ENCODE data around the gene IL27RA. TPM values are rescaled to one million over a fixed set of nuclear protein-coding genes. Genes with fewer than 3 reads are reported as not detected.

Gene IL27RA
- total and polyA plus RNA-seq, 2 donors (not counting 3 experiments of a cell fraction or from before 2014, with no cell fraction given), result 1.6 to 4.5 TPM

DNA sequence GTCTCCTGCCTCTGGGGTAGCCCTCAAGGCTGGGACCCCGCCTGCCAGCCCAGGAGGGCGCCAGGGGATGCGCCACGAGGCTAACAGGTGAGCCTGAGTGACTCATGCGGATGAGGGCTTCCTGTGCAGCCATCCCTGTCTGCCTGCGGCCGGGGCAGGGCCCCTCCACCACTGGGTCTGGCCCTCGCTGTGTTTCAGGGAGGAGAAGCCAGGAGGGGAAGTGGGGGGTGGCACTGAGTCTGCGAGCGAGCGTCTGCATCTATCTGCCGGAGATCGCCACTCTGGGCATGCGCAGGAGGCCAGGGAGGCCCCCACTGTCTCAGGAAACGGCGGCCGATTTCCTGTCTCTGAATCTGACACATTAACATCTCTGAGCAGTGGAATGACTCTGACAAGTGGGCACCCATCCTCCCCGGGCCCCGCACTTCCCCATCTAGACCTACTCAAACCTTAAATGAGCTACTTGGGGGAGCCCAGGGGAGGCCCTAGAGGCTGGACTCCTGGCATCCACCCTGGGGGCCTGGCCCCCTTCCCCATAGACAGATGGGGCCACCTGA lies 45.1 kb upstream of the IL27RA start:
- DNase-seq (ENCODE audit: low read depth, low spot score), result peak; percentile 90
- TF ChIP-seq MAX (IDR thresholded peaks at IDR 0.05; ENCODE audit: insufficient read depth, insufficient read length) (no peak), POLR2A (IDR thresholded peaks at IDR 0.05; ENCODE audit: low read depth, low read length) (peak; percentile 58), FOS (IDR thresholded peaks at IDR 0.05; ENCODE audit: borderline replicate concordance, insufficient read depth, low read length) (peak; percentile 46), POLR2AphosphoS5 (IDR thresholded peaks at IDR 0.05; ENCODE audit: insufficient read depth, low read depth, low read length) (peak; percentile 92)
- CTCF ChIA-PET, result interaction anchor here (0.5 to 1.7 kb wide), 2 partner anchors 12 to 63 kb away, joined by 3 read pairs; no protein-coding TSS in a partner anchor
- POLR2A ChIA-PET, result interaction anchor here (1.4 kb wide), 1 partner anchor 30 kb away, joined by 3 read pairs; no protein-coding TSS in a partner anchor
- no peaks in the 10 kb centered on the region for H3K27me3 ChIP-seq (ENCODE audit: control insufficient read depth in 2 of 2, insufficient read depth in 2 of 2, low read length in 2 of 2)
- peak overlapping the region; percentile 84 for H2AFZ ChIP-seq (ENCODE audit: low read depth, low read length)
- H3K4me3 ChIP-seq (replicated peaks in 1 of 3; ENCODE audit: insufficient read depth in 1 of 3, low read depth in 1 of 3, low read length in 3 of 3), result peak overlapping the region in 1 of 3 experiments; percentile 15
- intact Hi-C loops (cut with micrococcal nuclease), result loop anchor here (1.0 to 2.0 kb wide), 4 partner anchors 8 to 46 kb away; partner anchors contain the start of genes DCAF15 and RFX1
- H3K79me2 ChIP-seq (ENCODE audit: control insufficient read depth, insufficient read depth, low read length), result no peaks in the 10 kb centered on the region
- peak overlapping the region; percentile 84 for H3K27ac ChIP-seq (ENCODE audit: insufficient read depth, low read depth, low read length)
- H3K36me3 ChIP-seq (ENCODE audit: control insufficient read depth in 2 of 2, extremely low read depth in 1 of 2, insufficient read depth in 2 of 2, low read length in 2 of 2), result peaks cover 0 to 2% of the 10 kb centered on the region in 2 experiments
- H3K4me1 ChIP-seq (ENCODE audit: control insufficient read depth, extremely low read depth, insufficient read depth, low read length), result peaks cover 22% of the 10 kb centered on the region
- peak overlapping the region; percentile 65 for H3K9ac ChIP-seq (replicated peaks; ENCODE audit: extremely low read depth, insufficient read depth, low read length)
- no peaks in the 10 kb centered on the region for H3K9me1 ChIP-seq (replicated peaks; ENCODE audit: control insufficient read depth, extremely low read depth, insufficient read depth, low read length)
- dilution Hi-C loops (cut with MboI; ENCODE audit: extremely low pct_ligation_motif_present, low sequenced_read_pairs), result no loop called here
- FAIRE-seq, result peak; percentile 97
- no peaks in the 10 kb centered on the region for H3K9me3 ChIP-seq (replicated peaks; ENCODE audit: control insufficient read depth, insufficient read depth, low read length)
- BruUV-seq (replicated peaks), result no TSS peak
- no peaks in the 10 kb centered on the region for H4K20me1 ChIP-seq (replicated peaks; ENCODE audit: control insufficient read depth, extremely low read depth, insufficient read depth, low read length)
- peak overlapping the region; percentile 81 for H3K4me2 ChIP-seq (ENCODE audit: insufficient read depth, low read length)

DNA sequence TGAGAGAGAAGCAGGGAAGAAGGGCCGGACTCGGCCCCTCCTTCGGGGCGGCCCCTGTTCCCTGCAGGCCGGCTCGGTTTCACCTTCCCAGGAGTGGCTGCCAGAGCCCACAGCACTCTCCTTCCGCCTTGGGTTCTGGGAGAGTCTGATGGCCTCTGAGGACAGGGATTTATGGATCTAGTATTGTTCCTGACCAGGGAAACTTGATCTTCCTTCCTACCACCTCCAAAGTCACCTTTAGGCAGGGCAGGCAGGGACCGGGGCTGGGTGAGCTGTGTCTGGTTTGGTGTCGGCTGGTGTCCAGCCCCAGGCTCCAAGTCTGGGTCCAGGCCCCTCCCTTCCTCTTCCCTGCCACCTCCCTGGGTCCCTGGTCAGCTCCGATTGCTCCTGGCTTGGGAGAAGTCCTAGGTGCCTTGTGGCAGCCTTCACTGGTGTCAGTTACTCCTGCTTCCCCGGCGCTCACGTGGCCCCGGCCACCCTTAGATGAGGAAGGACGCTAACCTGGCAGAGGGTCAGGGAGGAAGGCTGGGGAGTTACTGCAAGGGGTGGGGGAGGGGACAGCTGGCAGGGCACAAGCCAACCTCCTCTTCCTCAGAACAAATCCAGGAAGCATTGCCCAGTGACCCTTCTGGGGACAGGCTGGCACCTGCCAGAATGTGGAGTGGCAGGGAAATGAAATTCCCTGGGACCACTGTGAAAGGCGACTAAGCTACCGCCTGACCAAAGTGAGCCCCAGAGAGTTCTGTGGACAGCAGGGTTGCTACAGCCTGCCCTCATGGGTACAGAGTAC lies 44.3 kb upstream of the IL27RA start:
- H3K4me2 ChIP-seq (ENCODE audit: insufficient read depth, low read length), result peak overlapping the region; percentile 81
- H3K36me3 ChIP-seq (ENCODE audit: control insufficient read depth in 2 of 2, extremely low read depth in 1 of 2, insufficient read depth in 2 of 2, low read length in 2 of 2), result no peaks in the 10 kb centered on the region
- ChIA-PET CTCF (interaction anchor here (0.5 to 1.7 kb wide), 5 partner anchors 9 to 62 kb away, joined by 3 to 7 read pairs (median 4); partner anchors contain the start of gene IL27RA), POLR2A (interaction anchor here (1.4 kb wide), 1 partner anchor 30 kb away, joined by 3 read pairs; no protein-coding TSS in a partner anchor)
- DNase-seq (ENCODE audit: low read depth, low spot score), result peak; percentile 33
- intact Hi-C loops (cut with micrococcal nuclease) (loop anchor here (2.0 kb wide), 2 partner anchors 34 to 46 kb away; partner anchors contain the start of gene DCAF15), dilution Hi-C loops (cut with MboI; ENCODE audit: extremely low pct_ligation_motif_present, low sequenced_read_pairs) (no loop called here)
- peak overlapping the region; percentile 84 for H3K27ac ChIP-seq (ENCODE audit: insufficient read depth, low read depth, low read length)
- peak overlapping the region; percentile 84 for H2AFZ ChIP-seq (ENCODE audit: low read depth, low read length)
- no peaks in the 10 kb centered on the region for H3K27me3 ChIP-seq (ENCODE audit: control insufficient read depth in 2 of 2, insufficient read depth in 2 of 2, low read length in 2 of 2)
- no peaks in the 10 kb centered on the region for H3K79me2 ChIP-seq (ENCODE audit: control insufficient read depth, insufficient read depth, low read length)
- peak overlapping the region; percentile 65 for H3K9ac ChIP-seq (replicated peaks; ENCODE audit: extremely low read depth, insufficient read depth, low read length)
- no peak for TF ChIP-seq EZH2 (IDR thresholded peaks at IDR 0.05; ENCODE audit: borderline replicate concordance, low read depth, low read length, severe bottlenecking)
- TF ChIP-seq, protein P1, sequence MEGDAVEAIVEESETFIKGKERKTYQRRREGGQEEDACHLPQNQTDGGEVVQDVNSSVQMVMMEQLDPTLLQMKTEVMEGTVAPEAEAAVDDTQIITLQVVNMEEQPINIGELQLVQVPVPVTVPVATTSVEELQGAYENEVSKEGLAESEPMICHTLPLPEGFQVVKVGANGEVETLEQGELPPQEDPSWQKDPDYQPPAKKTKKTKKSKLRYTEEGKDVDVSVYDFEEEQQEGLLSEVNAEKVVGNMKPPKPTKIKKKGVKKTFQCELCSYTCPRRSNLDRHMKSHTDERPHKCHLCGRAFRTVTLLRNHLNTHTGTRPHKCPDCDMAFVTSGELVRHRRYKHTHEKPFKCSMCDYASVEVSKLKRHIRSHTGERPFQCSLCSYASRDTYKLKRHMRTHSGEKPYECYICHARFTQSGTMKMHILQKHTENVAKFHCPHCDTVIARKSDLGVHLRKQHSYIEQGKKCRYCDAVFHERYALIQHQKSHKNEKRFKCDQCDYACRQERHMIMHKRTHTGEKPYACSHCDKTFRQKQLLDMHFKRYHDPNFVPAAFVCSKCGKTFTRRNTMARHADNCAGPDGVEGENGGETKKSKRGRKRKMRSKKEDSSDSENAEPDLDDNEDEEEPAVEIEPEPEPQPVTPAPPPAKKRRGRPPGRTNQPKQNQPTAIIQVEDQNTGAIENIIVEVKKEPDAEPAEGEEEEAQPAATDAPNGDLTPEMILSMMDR (IDR thresholded peaks at IDR 0.05; ENCODE audit: extremely low read depth in 1 of 2, insufficient read depth in 1 of 2, low read depth in 1 of 2, low read length in 2 of 2), result no peak
- no peak for TF ChIP-seq MAX (IDR thresholded peaks at IDR 0.05; ENCODE audit: insufficient read depth, insufficient read length)
- TF ChIP-seq FOS (IDR thresholded peaks at IDR 0.05; ENCODE audit: borderline replicate concordance, insufficient read depth, low read length), result no peak
- no peak for TF ChIP-seq JUN (IDR thresholded peaks at IDR 0.05; ENCODE audit: borderline replicate concordance, insufficient read depth, insufficient read length, low read depth)
- no peak for TF ChIP-seq MYC (IDR thresholded peaks at IDR 0.05; ENCODE audit: low read depth, low read length)
- no peak for TF ChIP-seq POLR2A (IDR thresholded peaks at IDR 0.05; ENCODE audit: low read depth, low read length)
- no peak for TF ChIP-seq POLR2AphosphoS5 (IDR thresholded peaks at IDR 0.05; ENCODE audit: insufficient read depth, low read depth, low read length)
- no peak for TF ChIP-seq GATA2 (IDR thresholded peaks at IDR 0.05; ENCODE audit: insufficient read depth, insufficient read length, low read depth, low read length)
- no TSS peak for BruUV-seq (replicated peaks)
- H3K4me3 ChIP-seq (replicated peaks in 1 of 3; ENCODE audit: insufficient read depth in 1 of 3, low read depth in 1 of 3, low read length in 3 of 3), result no peak overlapping the region
- peaks cover 22% of the 10 kb centered on the region for H3K4me1 ChIP-seq (ENCODE audit: control insufficient read depth, extremely low read depth, insufficient read depth, low read length)
- H3K9me3 ChIP-seq (replicated peaks; ENCODE audit: control insufficient read depth, insufficient read depth, low read length), result no peaks in the 10 kb centered on the region
- H4K20me1 ChIP-seq (replicated peaks; ENCODE audit: control insufficient read depth, extremely low read depth, insufficient read depth, low read length), result no peaks in the 10 kb centered on the region
- no peaks in the 10 kb centered on the region for H3K9me1 ChIP-seq (replicated peaks; ENCODE audit: control insufficient read depth, extremely low read depth, insufficient read depth, low read length)
- FAIRE-seq, result peak; percentile 81

Data from endothelial cell of umbilical vein (primary cell).